Stimulated activated CD8-positive, alpha-beta memory T cell treated with anti-CD3 and anti-CD28 coated beads, Interleukin-15, amount 100 ng/mL, for 48 hours (primary cell): ENCODE measurements around the gene ZBTB20.
"Not testable (repeated sequence)": the region's sequence is repeated elsewhere in the genome, so short reads cannot be mapped to it uniquely, and the experiment has no call there.

ENCODE experiments used
- DNase-seq, 2 donors: peaks; one replicate each; pipeline ENCODE4 v3.0.0-alpha.2; 2020; ENCODE audit warnings: low read depth in 2 of 2

Gene ZBTB20

GRCh38 chr3:115147329-115148141 lies 447 bp upstream of the ZBTB20 start:
- peak; percentile 90 for DNase-seq

- DNase-seq = peak in 1 of 2 donors; percentile 19
Measured at GRCh38 chr3:115146032-115146417, 1.1 kb downstream of the ZBTB20 start.

- no peak for DNase-seq
Measured at GRCh38 chr3:115141033-115141757, 5.9 kb downstream of the ZBTB20 start.

- no peak for DNase-seq
Measured at GRCh38 chr3:115139072-115139471, 8.0 kb downstream of the ZBTB20 start.

GRCh38 chr3:115134648-115135347 lies 12.3 kb downstream of the ZBTB20 start:
- DNase-seq = no peak

- DNase-seq = no peak
Measured at GRCh38 chr3:115127208-115127607, 19.9 kb downstream of the ZBTB20 start.

- no peak for DNase-seq
Measured at GRCh38 chr3:115120597-115120996, 26.5 kb downstream of the ZBTB20 start.

GRCh38 chr3:115113367-115113766 lies 33.7 kb downstream of the ZBTB20 start:
- no peak for DNase-seq

- no peak for DNase-seq
Measured at GRCh38 chr3:115111632-115112031, 35.5 kb downstream of the ZBTB20 start.

GRCh38 chr3:115110830-115111229 lies 36.3 kb downstream of the ZBTB20 start:
- DNase-seq = no peak

GRCh38 chr3:115110066-115110465 lies 37.0 kb downstream of the ZBTB20 start:
- not testable (repeated sequence) for DNase-seq

GRCh38 chr3:115108614-115109013 lies 38.5 kb downstream of the ZBTB20 start:
- DNase-seq = no peak

GRCh38 chr3:115102046-115102445 lies 45.0 kb downstream of the ZBTB20 start:
- DNase-seq = no peak

- no peak for DNase-seq
Measured at GRCh38 chr3:115100806-115101205, 46.3 kb downstream of the ZBTB20 start.

GRCh38 chr3:115099986-115100571 lies 47.0 kb downstream of the ZBTB20 start:
- DNase-seq = no peak

- no peak for DNase-seq
Measured at GRCh38 chr3:115099134-115099985, 47.7 kb downstream of the ZBTB20 start.

GRCh38 chr3:115098354-115099073 lies 48.6 kb downstream of the ZBTB20 start:
- no peak for DNase-seq

- DNase-seq = no peak
Measured at GRCh38 chr3:115095236-115095635, 51.9 kb downstream of the ZBTB20 start.

- peak in 1 of 2 donors; percentile 19 for DNase-seq
Measured at GRCh38 chr3:115092220-115092791, 54.8 kb downstream of the ZBTB20 start.

GRCh38 chr3:115090712-115091111 lies 56.4 kb downstream of the ZBTB20 start:
- DNase-seq = no peak
